ENCODE data around the gene PDE1A.
A peak's percentile ranks its signal among the peaks of the same experiment; 100 is the strongest.

The PDE1A gene

GRCh38 chr2:182359027-182359989, 67.5 kb downstream of the PDE1A start:
- DNase-seq (ENCODE audit: low read depth, low spot score) = no peak

- no peak for DNase-seq (ENCODE audit: low read depth, low spot score)
Observed at GRCh38 chr2:182358601-182359000, 68.2 kb downstream of the PDE1A start.

DNA sequence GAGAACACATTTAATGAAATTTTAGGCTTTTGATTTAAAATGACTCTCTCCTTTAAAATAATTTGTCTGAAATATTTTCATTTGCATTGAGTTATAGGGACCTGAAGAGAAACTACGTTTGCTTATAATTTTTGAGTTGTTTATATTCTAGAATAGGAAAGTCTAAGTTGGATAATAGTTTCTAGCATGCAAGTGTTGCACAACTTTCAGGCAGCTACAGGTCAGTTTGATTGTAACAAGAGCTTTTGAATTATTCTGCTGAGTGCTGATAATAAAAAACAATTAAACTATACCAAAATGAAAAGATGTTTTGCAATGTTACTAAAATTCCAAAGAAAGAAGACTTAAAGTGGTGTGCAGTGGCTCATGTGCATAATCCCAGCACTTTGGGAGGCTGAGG, 71.0 kb downstream of the PDE1A start:
- DNase-seq (ENCODE audit: low read depth, low spot score) = no peak

- DNase-seq (ENCODE audit: low read depth, low spot score) = no peak
Observed at GRCh38 chr2:182351427-182351826, 75.4 kb downstream of the PDE1A start.

DNA sequence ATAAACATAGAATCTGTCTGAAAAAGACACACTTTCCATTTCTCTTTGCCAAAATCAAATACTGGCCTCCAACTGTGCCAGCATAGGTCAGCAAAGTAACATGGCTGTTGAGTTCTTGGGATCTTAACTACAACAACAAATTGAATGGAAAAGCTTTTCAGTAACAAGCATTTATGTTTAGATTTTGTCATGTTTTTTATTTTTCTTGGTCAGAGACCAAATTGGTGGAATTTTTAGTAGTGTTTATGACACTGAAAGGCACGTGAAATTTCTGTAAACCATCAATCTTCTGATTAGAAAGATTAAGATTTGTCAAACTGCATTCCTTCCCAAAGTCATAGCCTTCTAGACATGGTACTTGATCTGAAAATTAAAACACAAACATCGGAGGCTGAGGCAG, 77.6 kb downstream of the PDE1A start:
- DNase-seq (ENCODE audit: low read depth, low spot score) = no peak

DNA sequence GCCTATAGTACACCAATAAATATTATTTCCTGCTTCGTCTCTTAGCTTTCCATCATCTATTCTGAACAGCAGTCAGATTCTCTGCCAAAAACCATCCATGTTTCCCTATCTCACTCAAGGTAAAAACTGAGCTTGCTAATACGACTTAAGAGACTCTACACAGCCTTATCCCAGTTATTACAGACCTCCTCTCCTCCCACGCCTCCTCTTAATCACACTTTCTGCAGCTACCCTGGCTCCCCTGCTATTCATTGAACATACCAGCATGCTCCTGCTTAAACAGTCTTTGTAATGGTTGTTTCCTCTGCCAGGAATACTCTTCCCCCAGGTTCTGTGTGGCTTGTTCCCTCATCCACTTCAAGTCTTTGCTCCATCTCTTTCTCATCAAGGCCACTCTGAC, 81.5 kb downstream of the PDE1A start:
- DNase-seq (ENCODE audit: low read depth, low spot score) = no peak

DNA sequence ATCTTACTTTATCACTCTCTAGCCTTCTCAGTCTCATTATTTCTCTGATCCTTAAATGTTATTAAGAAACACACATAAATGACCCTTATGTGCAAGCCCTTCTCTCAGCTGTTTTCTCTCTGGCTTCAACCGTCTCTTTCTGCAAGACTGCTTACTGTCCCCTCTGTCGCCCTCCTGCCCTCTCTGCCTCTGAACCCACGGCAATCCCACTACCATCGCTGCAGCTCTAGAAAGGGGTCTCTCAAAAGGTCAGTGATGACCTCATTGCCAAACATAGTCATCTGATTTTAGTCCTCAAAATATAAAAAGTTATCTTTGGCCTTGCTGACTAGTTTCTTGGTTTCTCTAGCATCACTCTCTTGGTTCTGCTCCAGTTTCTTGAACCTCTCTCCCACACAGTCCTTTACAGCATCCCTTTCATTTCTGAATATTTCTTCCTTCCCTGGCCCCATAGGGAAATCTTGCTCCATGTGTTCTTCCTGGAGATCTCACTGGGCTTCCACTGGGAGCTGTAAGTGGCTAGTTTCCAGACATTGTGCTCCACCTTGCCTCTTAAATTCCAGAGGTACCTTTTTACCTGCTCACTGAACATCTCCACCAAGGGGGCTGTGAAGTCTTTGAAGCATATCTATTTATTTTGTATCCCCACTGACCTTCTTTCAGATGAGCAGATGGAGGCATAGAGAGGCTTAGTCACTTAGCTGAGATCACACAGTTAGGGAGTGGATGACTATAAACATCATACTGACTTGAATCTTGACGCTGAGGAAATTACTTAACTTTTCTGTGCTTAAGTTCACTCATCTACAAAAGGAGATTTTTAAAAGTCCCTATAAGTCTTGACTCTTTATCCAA, 96.2 kb downstream of the PDE1A start:
- DNase-seq (ENCODE audit: low read depth, low spot score) = no peak

GRCh38 chr2:182324665-182325064, 102.2 kb downstream of the PDE1A start:
- DNase-seq (ENCODE audit: low read depth, low spot score) = peak; percentile 52

DNA sequence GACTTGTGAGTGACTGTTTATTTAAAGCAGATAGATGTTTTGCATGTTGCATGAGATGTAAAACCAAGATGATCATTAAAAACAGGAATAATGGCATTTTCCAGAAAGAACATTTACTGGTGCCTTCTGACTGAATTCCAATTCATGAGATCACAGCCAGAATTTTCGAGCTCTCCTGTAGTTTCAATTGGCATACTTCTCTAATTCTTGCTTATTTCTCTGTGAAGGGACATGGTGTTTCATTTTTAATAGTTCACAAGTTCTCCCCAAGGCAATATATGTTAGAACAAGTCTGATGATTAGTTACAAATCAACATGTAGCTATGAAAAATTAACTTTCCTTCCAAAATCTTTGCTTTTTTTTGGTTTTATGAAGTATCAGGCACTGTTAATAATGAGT, 105.7 kb downstream of the PDE1A start:
- no peak for DNase-seq (ENCODE audit: low read depth, low spot score)

DNA sequence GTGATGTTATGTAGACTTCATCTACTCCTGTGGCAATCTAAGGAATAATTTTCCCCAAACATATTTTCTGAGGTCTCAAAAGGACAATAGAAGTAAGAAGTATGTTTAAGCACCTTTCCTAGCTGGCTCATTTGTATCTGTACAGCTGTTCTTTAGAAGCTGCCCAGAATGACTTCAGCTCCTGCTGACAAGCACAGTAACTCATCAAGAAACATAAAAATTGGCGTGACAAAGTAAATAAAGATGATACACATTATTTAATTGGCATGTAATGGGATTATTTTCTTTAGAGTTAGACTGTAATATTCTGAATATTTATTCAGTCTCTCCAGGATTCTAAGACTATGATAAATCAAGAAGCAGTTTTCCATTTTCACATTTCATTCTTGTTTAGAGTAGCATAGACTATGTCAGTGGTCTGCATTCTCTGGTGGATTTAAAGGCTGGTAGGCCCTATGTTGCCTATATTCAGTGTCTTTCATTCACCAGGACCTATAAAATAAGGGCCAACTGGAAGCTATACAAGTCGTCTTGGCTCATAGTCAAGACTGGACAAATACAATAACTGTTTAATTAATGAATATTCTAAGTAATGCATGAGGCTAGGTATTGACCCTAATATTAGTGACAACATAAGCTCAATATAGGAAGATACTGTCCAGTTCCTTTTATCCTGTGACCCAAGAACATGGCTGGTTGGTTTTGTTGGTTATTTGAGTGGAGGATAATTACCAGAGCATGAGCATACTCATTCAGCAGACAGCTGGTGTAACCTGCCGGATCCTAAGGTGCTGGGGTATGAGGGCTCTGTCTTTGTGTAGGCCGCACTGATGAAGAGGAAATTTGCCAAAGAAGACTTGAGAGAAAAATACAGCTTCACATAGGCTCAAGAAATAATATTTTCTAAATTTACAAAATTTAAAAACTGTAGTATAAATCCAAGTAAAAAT, 107.0 kb downstream of the PDE1A start:
- DNase-seq (ENCODE audit: low read depth, low spot score) = no peak

- no peak for DNase-seq (ENCODE audit: low read depth, low spot score)
Observed at GRCh38 chr2:182318466-182319220, 108.2 kb downstream of the PDE1A start.

DNA sequence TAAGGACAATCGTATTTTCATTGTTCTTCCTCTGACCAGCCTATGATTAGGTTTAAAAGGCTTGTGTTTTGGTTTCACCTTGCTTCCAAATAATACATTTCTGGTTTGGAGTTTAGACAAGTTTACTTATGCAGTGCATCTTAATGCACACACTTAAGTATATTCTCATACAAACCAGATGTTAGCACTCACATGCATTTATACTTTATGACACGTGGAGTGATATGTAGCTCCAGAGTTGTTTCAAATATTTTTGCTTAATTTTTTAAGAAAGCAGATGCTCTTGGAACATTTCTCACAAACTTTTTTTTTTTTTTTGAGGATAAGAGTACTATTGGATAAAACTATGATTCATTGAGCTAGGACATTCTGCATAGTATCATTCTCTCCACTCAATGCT, 109.9 kb downstream of the PDE1A start:
- no peak for DNase-seq (ENCODE audit: low read depth, low spot score)

GRCh38 chr2:182302972-182303371, 123.9 kb downstream of the PDE1A start:
- DNase-seq (ENCODE audit: low read depth, low spot score) = no peak

DNA sequence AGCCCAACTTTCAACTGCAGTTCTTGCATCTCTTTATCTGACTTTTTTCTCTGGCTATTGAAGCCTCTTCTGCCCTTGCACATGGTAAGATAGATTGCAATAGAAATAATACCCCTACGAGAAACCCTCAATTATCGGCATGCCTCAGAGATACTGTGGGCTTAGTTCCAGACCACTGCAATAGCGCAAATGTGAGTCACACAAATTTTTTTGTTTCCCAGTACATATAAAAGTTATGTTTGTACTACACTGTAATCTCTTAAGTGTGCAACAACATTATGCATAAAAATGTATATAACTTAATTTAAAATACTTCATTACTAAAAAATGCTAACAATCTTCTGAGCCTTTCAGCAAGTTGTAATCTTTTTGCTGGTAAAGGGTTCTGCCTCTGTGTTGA, 124.7 kb downstream of the PDE1A start:
- DNase-seq (ENCODE audit: low read depth, low spot score) = peak; percentile 79

DNA sequence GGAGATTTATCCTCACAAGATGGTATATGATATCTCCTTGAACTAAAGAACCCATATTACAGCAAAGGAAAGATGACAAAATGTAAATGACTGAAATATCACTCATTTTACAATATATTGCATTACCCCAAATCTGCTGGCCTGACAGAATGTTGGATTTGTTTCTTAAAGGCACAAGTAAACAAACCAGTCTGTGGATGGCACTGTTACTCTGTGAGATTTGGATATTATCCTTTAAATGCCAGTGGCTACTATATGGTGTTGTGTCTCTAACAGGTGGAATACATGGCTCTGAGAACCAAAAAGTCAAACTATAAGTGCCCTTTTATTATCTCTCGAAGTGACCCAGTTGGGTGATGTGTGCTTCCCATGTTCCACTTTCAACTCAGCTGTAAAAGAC, 125.7 kb downstream of the PDE1A start:
- peak; percentile 22 for DNase-seq (ENCODE audit: low read depth, low spot score)

DNA sequence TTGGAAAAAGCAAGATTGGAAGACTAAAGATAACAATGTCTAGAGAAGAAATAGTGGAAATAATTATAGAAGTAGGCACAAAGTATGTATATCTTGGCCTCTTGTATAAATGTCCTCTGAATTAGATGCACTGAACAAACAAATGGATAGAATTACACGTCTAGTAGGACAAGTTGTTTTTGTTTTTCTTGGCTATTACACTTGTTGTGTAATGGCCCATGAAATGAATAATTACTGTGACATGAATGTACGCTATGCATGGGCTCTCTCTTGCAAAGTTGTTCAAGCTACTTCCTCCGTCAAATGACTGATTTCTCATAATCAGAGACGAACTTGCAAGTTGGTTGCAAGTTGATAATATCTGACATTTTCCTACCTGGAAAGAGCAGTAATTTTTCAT, 126.2 kb downstream of the PDE1A start:
- peak; percentile 50 for DNase-seq (ENCODE audit: low read depth, low spot score)

DNA sequence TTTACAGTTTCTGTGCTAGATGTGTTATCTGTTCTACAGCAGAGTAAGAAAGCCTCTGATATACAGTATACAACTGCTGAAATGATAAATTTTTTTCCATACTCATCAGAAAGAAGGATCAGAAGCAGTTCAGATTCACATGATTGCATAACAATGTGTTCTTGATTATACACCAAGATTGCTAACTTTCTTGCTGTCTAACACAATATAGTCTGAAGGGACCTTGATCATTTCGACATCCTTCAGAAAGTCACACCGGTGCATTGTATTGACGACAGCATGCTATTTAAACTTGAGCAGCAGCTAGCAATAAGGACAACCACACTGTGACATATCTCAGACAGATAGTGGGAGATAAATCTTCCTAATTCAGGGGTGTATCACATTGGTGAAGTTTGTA, 127.2 kb downstream of the PDE1A start:
- no peak for DNase-seq (ENCODE audit: low read depth, low spot score)

GRCh38 chr2:182298456-182298855, 128.4 kb downstream of the PDE1A start:
- DNase-seq (ENCODE audit: low read depth, low spot score) = no peak

- DNase-seq (ENCODE audit: low read depth, low spot score) = no peak
Observed at GRCh38 chr2:182291296-182291695, 135.5 kb downstream of the PDE1A start.

DNA sequence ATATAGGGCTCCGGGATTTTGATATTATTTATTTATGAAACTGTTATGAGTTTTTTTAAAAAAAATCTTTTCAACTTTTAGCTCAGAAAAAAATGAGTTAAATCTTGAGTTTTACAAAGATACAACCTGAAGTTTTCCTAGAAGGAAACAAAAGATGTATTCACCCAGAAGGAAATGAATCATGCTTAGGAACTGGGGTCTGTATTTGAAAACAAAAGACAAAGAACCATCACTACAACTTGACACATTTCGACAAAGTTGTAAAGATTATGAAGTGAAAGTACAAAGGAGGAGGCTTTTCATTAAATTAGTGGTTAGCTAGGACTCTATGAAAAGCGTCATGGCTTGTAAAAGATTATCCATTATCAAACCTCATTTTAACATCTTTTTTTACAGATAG, 143.3 kb downstream of the PDE1A start:
- no peak for DNase-seq (ENCODE audit: low read depth, low spot score)

- DNase-seq (ENCODE audit: low read depth, low spot score) = no peak
Observed at GRCh38 chr2:182281276-182281675, 145.6 kb downstream of the PDE1A start.

All from astrocyte of the hippocampus (primary cell).